Heart right ventricle (tissue), 16 donors: ENCODE measurements around the gene CAMKK2. TPM values are rescaled to one million over a fixed set of nuclear protein-coding genes. Genes with fewer than 3 reads are reported as not detected.

ENCODE experiments used
- ATAC-seq, 8 donors: fragments of 200-7000 bp; cut with Tn5 transposase; one replicate each; pipeline ENCODE4 v1.9.1; 2020; ENCODE audit warnings: mild to moderate bottlenecking in 8 of 8, moderate library complexity in 8 of 8, moderate number of reproducible peaks in 1 of 8
- DNase-seq, 2 donors: peaks; one replicate each; pipeline ENCODE4 v3.0.0-alpha.2; 2020
- H3K27ac ChIP-seq, 10 donors: fragments of 200-600 bp; sonication (generic) in 2 of 10; one replicate each; pipeline versions ENCODE4 v1.5.0 to v1.8.0; 2020 to 2022; ENCODE audit warnings: mild to moderate bottlenecking in 3 of 10
- H3K27me3 ChIP-seq, 7 donors: fragments of 200-600 bp; one replicate each; pipeline ENCODE4 v1.8.0; 2021 to 2022; ENCODE audit warnings: mild to moderate bottlenecking in 2 of 7
- H3K36me3 ChIP-seq, 9 donors: fragments of 200-600 bp; sonication (generic) in 1 of 9; one replicate each; pipeline versions ENCODE4 v1.5.0 to v1.8.0; 2020 to 2022; ENCODE audit warnings: mild to moderate bottlenecking in 2 of 9
- H3K4me1 ChIP-seq, 9 donors: fragments of 200-600 bp; sonication (generic) in 1 of 9; one replicate each; pipeline versions ENCODE4 v1.5.0 to v1.8.0; 2020 to 2022; ENCODE audit warnings: mild to moderate bottlenecking in 4 of 9
- H3K4me3 ChIP-seq, 10 donors: fragments of 200-600 bp; sonication (generic) in 2 of 10; one replicate each; pipeline versions ENCODE4 v1.5.0 to v1.8.0; 2020 to 2022; ENCODE audit warnings: mild to moderate bottlenecking in 7 of 10, moderate library complexity in 2 of 10
- H3K9me3 ChIP-seq, 11 donors: fragments of 200-600 bp in 10 of 11; sonication (generic) in 2 of 11; one replicate each; pipeline versions ENCODE4 v1.5.0 to v1.8.0; 2013 to 2022; ENCODE audit warnings: mild to moderate bottlenecking in 2 of 11, control low read depth in 1 of 11, moderate library complexity in 1 of 11
- CTCF ChIP-seq, 9 donors: fragments of 200-600 bp; sonication (generic) in 2 of 9; IDR thresholded peaks; one replicate each; pipeline versions ENCODE4 v1.5.0 to v1.8.0; 2021 to 2022; ENCODE audit warnings: antibody characterized with exemption in 9 of 9, mild to moderate bottlenecking in 5 of 9, moderate library complexity in 1 of 9
- WGBS, 2 donors: extraction: QIAGEN DNeasy Blood & Tissue Kit; methylation state at CpG; one replicate each; pipeline ENCODE4 v1.1.7; 2013; ENCODE audit warnings: inconsistent platforms in 1 of 2; 5-methylcytosine and 5-hydroxymethylcytosine counted together
- intact Hi-C, 10 donors: fragments of 100-400 bp; cut with DNase I; formaldehyde crosslinking; loops; one replicate each; pipeline versions ENCODE4 v1.11.1 to v1.14.2; 2022
- polyA plus RNA-seq, 2 donors: library from polyadenylated mRNA; stranded (reverse); fragments of 200-250 nt; gene quantifications; one replicate each; pipeline ENCODE4 v1.2.3, GENCODE V29; 2013
- total RNA-seq, 10 donors: library from RNA; stranded (reverse); fragmentation: NEBNext Ultra II Directional in 3 of 10; extraction: Animal tissue kit (Norgen Biotek cat#: 25700) in 3 of 10; gene quantifications; one replicate each; pipeline versions ENCODE4 v1.2.1 to v1.2.4, GENCODE V29; 2021 to 2023
- donor health status: Arrhythmogenic right ventricular cardiomyopathy.
- donor health status: ischemic (EF 13 %, LVEDD 7.1; RV severe dilation, severe dysfunction).
- donor health status: healthy with polysubstance abuse.
- donor health status: DM: no; HTN: yes; CAD: no.
- donor health status: DM: no; HTN: no; CAD: no.
- donor health status: ischemic (EF 25% LVEDD 6.9; RV normal size, moderate dysfunction).
- donor health status: ischemic (EF 25% LVEDD 5.7; RV mildly dilated, moderate dysfunction).
- donor health status: healthy.
- donor health status: DM: yes; HTN: yes; CAD: no.
- donor health status: Ischemic cardiomyopathy.
- donor health status: ischemic (EF 35%, LVEDD 5.7; RV mildly dilated, moderate dysfunction).
- donor health status: nonischemic (EF 11% LVEDD 7.7; RV severe dilation, severe dysfunction).
- donor health status: DM: yes; HTN: yes; CAD: no.
- donor health status: PGD.
- donor health status: ischemic (EF 29% LVEDD 5.4; RV normal size, mild dysfunction).
- donor health status: nonischemic (EF 23%, LVEDD 6.1; RV moderate dilation, normal function).

Gene CAMKK2
- total and polyA plus RNA-seq, 12 donors = 10.8 to 19.3 (median 15.8) TPM

DNA sequence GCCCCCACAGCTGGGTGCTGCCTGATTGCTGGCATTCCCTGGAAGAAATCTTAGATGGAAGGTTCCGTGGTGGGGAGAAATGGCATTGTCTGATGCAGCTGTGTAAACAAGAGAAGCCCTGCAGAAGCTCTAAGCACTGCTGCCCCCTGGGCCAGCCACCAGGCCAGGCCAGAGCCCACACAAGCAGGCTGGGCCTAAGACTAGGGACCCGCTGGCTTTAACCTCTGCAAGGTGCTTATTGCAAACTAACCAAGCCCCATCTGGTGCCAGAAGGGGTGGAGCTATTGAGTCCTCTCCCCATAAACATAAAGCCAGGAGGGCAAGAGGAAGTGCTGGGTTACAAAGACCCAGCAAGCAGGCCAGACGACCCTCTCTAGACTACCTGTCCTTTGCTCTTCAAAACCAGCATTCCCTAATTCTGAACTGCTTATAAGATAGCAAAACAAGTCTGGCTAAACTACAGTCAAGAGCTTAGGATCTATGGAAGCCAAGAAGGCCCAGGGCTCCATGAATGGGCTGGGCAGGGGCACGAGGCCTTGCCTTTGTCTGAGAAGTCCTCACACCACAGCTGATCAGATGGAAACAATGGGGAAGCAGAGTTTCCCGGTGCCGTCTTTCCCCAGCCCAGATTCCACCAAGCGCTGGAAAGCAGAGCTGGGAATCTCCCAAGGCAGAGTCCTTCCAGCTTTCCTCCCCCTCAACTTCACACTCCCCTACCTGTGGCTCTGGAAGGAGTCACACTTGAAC lies 57.7 kb downstream of the CAMKK2 start:
- no peak for TF ChIP-seq CTCF (IDR thresholded peaks at IDR 0.05)
- DNase-seq (no peak), ATAC-seq (no peak)
- Histone ChIP-seq H3K36me3 (peaks cover 0 to 82% (median 1%) of the 10 kb centered on the region in 9 donors), H3K4me1 (peaks cover 0 to 44% (median 6%) of the 10 kb centered on the region in 9 donors), H3K27me3 (no peaks in the 10 kb centered on the region), H3K4me3 (no peak overlapping the region), H3K27ac (peak overlapping the region in 2 of 10 donors; percentile 16 to 76), H3K9me3 (no peaks in the 10 kb centered on the region)
- intact Hi-C loops = no loop called here
- WGBS, 2 donors = 76 to 79% methylated on average over 7 of the region's 7 CpGs

DNA sequence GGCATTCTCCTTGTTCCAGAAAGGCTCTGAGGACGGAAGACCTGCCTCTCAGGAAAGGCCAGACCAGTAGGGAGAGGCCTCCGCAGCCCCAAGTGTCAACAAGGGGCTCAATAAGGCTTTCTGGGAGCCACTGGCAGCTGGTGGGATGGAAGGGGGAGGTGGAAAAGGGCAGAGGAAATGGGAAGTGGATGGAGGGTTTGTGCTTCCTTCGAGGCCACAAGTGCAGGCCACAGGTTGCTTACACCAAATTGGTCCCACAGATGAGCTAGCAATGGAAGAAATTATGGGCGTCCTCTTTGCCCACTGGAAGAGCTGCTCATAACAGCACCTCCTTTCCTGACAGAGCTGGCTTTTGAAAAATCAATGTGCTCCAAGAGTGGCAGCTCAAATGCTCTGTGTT lies 58.4 kb downstream of the CAMKK2 start:
- Histone ChIP-seq H3K27ac (no peak overlapping the region), H3K36me3 (peaks cover 0 to 82% (median 4%) of the 10 kb centered on the region in 9 donors), H3K4me3 (no peak overlapping the region), H3K4me1 (peaks cover 0 to 44% (median 6%) of the 10 kb centered on the region in 9 donors), H3K27me3 (no peaks in the 10 kb centered on the region), H3K9me3 (no peaks in the 10 kb centered on the region)
- WGBS, 2 donors = 91 to 97% methylated on average over 4 of the region's 4 CpGs
- DNase-seq = no peak
- ATAC-seq = no peak
- intact Hi-C loops = no loop called here
- TF ChIP-seq CTCF (IDR thresholded peaks at IDR 0.05) = no peak

DNA sequence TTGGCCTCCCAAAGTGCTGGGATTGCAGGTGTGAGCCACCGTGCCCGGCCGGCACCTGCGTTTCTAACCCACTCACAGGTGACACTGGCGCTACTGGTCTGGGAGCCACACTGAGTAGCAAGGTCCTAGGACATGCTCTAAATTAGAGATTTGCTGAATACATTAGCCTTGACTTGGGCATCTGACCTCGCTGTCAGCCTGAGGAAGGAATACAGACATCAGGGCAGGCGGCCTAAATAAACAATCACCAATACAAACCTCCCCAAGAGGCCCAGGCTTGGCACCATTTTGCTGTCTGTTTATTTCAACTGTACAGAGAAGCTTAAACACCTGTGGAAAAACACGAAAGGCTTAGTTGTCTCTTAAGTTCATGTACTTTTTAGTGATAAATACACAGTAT lies 59.1 kb downstream of the CAMKK2 start:
- 81 to 91% methylated on average over 8 of the region's 8 CpGs for WGBS, 2 donors

DNA sequence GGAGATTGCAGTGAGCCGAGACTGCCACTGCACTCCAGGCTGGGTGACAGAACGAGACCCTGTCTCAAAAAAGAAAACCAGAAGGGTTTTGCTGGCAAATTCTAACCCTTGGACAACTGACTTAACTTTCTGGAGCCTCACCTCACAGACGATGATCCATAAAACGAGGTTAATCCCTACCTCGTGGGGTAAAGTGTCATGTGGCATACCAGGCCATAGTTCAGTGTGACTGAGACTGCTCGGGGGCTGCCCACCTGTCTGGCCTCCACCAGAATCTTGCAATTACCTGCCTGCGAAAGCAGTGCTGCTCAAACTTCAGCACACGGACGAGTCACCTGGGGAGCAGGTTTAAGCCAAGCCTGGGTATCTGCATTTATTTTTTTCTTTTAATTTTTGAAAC lies 59.7 kb downstream of the CAMKK2 start:
- no peaks in the 10 kb centered on the region for H3K9me3 ChIP-seq
- WGBS, 2 donors = 94 to 95% methylated on average over 9 of the region's 9 CpGs
- no peak overlapping the region for H3K4me3 ChIP-seq
- H3K4me1 ChIP-seq = peaks cover 0 to 43% (median 6%) of the 10 kb centered on the region in 9 donors
- DNase-seq (no peak), ATAC-seq (no peak)
- H3K36me3 ChIP-seq = peaks cover 0 to 82% (median 4%) of the 10 kb centered on the region in 9 donors
- no peak for TF ChIP-seq CTCF (IDR thresholded peaks at IDR 0.05)
- no peaks in the 10 kb centered on the region for H3K27me3 ChIP-seq
- no peak overlapping the region for H3K27ac ChIP-seq
- intact Hi-C loops = no loop called here

More for the DNA sequence above, 59.1 kb downstream of the CAMKK2 start:
- H3K27me3 ChIP-seq = no peaks in the 10 kb centered on the region
- ATAC-seq (no peak), DNase-seq (no peak)
- peaks cover 0 to 44% (median 6%) of the 10 kb centered on the region in 9 donors for H3K4me1 ChIP-seq
- peaks cover 0 to 83% (median 4%) of the 10 kb centered on the region in 9 donors for H3K36me3 ChIP-seq
- no peak for TF ChIP-seq CTCF (IDR thresholded peaks at IDR 0.05)
- intact Hi-C loops = no loop called here
- H3K27ac ChIP-seq = no peak overlapping the region
- H3K4me3 ChIP-seq = no peak overlapping the region
- H3K9me3 ChIP-seq = no peaks in the 10 kb centered on the region
